ENCODE results near the gene TRMT61B.

Gene TRMT61B

DNA sequence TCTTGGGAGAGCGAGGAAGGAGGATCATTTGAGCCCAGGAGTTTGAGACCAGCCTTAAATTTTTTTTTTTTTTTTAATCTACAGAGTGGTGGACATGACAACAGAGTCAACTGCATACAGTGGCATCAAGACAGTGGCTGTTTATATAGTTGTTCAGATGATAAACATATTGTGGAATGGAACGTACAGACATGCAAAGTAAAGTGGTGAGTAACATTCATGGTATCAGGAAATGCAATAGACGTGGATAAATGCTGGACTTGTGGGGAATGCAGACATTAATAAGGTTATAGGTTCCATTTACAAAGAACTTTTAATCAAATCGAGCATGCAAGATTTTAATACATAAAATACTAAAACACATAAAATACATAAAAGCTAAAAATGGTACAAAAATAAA is 36.3 kb upstream of the TRMT61B start:
- TF ChIP-seq ZNF8 (CRISPR knock-in tag; IDR thresholded peaks at IDR 0.05) = no peak
- no peak for TF ChIP-seq SNAI2 (CRISPR knock-in tag; IDR thresholded peaks at IDR 0.05)
- no peak for TF ChIP-seq ISL1 (CRISPR knock-in tag; IDR thresholded peaks at IDR 0.05)
- no peak for TF ChIP-seq ZNF565 (CRISPR knock-in tag; conservative IDR thresholded peaks at IDR 0.05; ENCODE audit: low read depth)
- no peak for TF ChIP-seq OSR1 (CRISPR knock-in tag; IDR thresholded peaks at IDR 0.05)
- TF ChIP-seq ZFP3 (CRISPR knock-in tag; IDR thresholded peaks at IDR 0.05) = no peak
- ATAC-seq = no peak

DNA sequence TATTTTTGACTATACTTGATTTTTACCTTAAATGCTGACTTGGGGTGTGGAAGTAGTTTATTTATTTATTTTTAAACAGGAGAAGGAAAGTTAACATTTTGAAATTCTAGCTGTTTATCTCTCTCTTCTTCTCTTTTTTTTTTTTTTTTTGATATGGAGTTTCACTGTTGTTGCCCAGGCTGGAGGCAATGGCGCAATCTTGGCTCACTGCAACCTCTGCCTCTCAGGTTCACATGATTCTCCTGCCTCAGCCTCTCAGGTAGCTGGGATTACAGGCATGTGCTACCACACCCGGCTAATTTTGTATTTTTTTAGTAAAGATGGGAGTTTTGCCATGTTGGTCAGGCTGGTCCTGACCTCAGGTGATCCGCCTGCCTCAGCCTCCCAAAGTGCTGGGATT is 35.4 kb upstream of the TRMT61B start:
- no peak for ATAC-seq
- TF ChIP-seq, protein P1, sequence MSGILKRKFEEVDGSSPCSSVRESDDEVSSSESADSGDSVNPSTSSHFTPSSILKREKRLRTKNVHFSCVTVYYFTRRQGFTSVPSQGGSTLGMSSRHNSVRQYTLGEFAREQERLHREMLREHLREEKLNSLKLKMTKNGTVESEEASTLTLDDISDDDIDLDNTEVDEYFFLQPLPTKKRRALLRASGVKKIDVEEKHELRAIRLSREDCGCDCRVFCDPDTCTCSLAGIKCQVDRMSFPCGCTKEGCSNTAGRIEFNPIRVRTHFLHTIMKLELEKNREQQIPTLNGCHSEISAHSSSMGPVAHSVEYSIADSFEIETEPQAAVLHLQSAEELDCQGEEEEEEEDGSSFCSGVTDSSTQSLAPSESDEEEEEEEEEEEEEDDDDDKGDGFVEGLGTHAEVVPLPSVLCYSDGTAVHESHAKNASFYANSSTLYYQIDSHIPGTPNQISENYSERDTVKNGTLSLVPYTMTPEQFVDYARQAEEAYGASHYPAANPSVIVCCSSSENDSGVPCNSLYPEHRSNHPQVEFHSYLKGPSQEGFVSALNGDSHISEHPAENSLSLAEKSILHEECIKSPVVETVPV (CRISPR knock-in tag; IDR thresholded peaks at IDR 0.05) = no peak
- no peak for TF ChIP-seq ZNF565 (CRISPR knock-in tag; conservative IDR thresholded peaks at IDR 0.05; ENCODE audit: low read depth)
- TF ChIP-seq, protein P2, sequence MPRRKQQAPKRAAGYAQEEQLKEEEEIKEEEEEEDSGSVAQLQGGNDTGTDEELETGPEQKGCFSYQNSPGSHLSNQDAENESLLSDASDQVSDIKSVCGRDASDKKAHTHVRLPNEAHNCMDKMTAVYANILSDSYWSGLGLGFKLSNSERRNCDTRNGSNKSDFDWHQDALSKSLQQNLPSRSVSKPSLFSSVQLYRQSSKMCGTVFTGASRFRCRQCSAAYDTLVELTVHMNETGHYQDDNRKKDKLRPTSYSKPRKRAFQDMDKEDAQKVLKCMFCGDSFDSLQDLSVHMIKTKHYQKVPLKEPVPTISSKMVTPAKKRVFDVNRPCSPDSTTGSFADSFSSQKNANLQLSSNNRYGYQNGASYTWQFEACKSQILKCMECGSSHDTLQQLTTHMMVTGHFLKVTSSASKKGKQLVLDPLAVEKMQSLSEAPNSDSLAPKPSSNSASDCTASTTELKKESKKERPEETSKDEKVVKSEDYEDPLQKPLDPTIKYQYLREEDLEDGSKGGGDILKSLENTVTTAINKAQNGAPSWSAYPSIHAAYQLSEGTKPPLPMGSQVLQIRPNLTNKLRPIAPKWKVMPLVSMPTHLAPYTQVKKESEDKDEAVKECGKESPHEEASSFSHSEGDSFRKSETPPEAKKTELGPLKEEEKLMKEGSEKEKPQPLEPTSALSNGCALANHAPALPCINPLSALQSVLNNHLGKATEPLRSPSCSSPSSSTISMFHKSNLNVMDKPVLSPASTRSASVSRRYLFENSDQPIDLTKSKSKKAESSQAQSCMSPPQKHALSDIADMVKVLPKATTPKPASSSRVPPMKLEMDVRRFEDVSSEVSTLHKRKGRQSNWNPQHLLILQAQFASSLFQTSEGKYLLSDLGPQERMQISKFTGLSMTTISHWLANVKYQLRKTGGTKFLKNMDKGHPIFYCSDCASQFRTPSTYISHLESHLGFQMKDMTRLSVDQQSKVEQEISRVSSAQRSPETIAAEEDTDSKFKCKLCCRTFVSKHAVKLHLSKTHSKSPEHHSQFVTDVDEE (CRISPR knock-in tag; IDR thresholded peaks at IDR 0.05) = no peak
- no peak for TF ChIP-seq TCF4 (CRISPR knock-in tag; IDR thresholded peaks at IDR 0.05; ENCODE audit: borderline replicate concordance)
- TF ChIP-seq ZFP3 (CRISPR knock-in tag; IDR thresholded peaks at IDR 0.05) = no peak
- TF ChIP-seq ZNF70 (CRISPR knock-in tag; IDR thresholded peaks at IDR 0.05) = no peak
- TF ChIP-seq PPARA (CRISPR knock-in tag; IDR thresholded peaks at IDR 0.05; ENCODE audit: borderline replicate concordance) = no peak
- TF ChIP-seq, protein P3, sequence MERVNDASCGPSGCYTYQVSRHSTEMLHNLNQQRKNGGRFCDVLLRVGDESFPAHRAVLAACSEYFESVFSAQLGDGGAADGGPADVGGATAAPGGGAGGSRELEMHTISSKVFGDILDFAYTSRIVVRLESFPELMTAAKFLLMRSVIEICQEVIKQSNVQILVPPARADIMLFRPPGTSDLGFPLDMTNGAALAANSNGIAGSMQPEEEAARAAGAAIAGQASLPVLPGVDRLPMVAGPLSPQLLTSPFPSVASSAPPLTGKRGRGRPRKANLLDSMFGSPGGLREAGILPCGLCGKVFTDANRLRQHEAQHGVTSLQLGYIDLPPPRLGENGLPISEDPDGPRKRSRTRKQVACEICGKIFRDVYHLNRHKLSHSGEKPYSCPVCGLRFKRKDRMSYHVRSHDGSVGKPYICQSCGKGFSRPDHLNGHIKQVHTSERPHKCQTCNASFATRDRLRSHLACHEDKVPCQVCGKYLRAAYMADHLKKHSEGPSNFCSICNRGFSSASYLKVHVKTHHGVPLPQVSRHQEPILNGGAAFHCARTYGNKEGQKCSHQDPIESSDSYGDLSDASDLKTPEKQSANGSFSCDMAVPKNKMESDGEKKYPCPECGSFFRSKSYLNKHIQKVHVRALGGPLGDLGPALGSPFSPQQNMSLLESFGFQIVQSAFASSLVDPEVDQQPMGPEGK (CRISPR knock-in tag; IDR thresholded peaks at IDR 0.05; ENCODE audit: borderline replicate concordance) = no peak

- TF ChIP-seq ZC3H10 (CRISPR knock-in tag; IDR thresholded peaks at IDR 0.05) (no peak), POU6F1 (CRISPR knock-in tag; IDR thresholded peaks at IDR 0.05; ENCODE audit: borderline replicate concordance, low read depth) (no peak), SNAI2 (CRISPR knock-in tag; IDR thresholded peaks at IDR 0.05) (no peak), OSR1 (CRISPR knock-in tag; IDR thresholded peaks at IDR 0.05) (no peak), GLIS3 (CRISPR knock-in tag; IDR thresholded peaks at IDR 0.05) (no peak), ARNTL (CRISPR knock-in tag; IDR thresholded peaks at IDR 0.05; ENCODE audit: borderline replicate concordance, low read depth) (no peak), TCF4 (CRISPR knock-in tag; IDR thresholded peaks at IDR 0.05; ENCODE audit: borderline replicate concordance) (no peak), ZNF70 (CRISPR knock-in tag; IDR thresholded peaks at IDR 0.05) (no peak), RARB (CRISPR knock-in tag; IDR thresholded peaks at IDR 0.05) (no peak), ZFP30 (CRISPR knock-in tag; IDR thresholded peaks at IDR 0.05) (no peak), ZNF565 (CRISPR knock-in tag; conservative IDR thresholded peaks at IDR 0.05; ENCODE audit: low read depth) (no peak), ZNF8 (CRISPR knock-in tag; IDR thresholded peaks at IDR 0.05) (no peak), PPARA (CRISPR knock-in tag; IDR thresholded peaks at IDR 0.05; ENCODE audit: borderline replicate concordance) (no peak), ZFP3 (CRISPR knock-in tag; IDR thresholded peaks at IDR 0.05) (no peak), BACH2 (CRISPR knock-in tag; IDR thresholded peaks at IDR 0.05; ENCODE audit: borderline replicate concordance) (no peak), CSDC2 (CRISPR knock-in tag; IDR thresholded peaks at IDR 0.05) (no peak), TOX (CRISPR knock-in tag; IDR thresholded peaks at IDR 0.05; ENCODE audit: borderline replicate concordance) (no peak)
- TF ChIP-seq, protein P1 (CRISPR knock-in tag; IDR thresholded peaks at IDR 0.05) = no peak
- TF ChIP-seq, protein P3 (CRISPR knock-in tag; IDR thresholded peaks at IDR 0.05; ENCODE audit: borderline replicate concordance) = no peak
- no peak for ATAC-seq
Measured at GRCh38 chr2:28904802-28905457, 34.8 kb upstream of the TRMT61B start.

Measured in SK-N-SH treated with all-trans-retinoic acid at 6 μM for 48 hours (cell line).